Esophagus muscularis mucosa (tissue), 4 donors: ENCODE data around the gene PKMYT1.

Source experiments
- EP300 ChIP-seq: sonication (generic); formaldehyde crosslinking; IDR thresholded peaks from one replicate; pipeline ENCODE4 v1.6.1; 2017; ENCODE audit warnings: antibody characterized with exemption
- POLR2A ChIP-seq: fragments of 450-650 bp; IDR thresholded peaks from one replicate; pipeline ENCODE4 v1.6.1; 2017; ENCODE audit warnings: antibody characterized with exemption, moderate library complexity, mild to moderate bottlenecking, low read depth
- POLR2AphosphoS5 ChIP-seq, 2 donors: sonication (generic); formaldehyde crosslinking; IDR thresholded peaks; one replicate each; pipeline ENCODE4 v1.6.1; 2017; ENCODE audit warnings: antibody characterized with exemption in 2 of 2
- TF ChIP-seq, protein P1 (sequence below), 3 experiments: fragments of 200-600 bp in 2 of 3; fragments of 450-650 bp in 1 of 3; sonication (generic) in 2 of 3; IDR thresholded peaks; one replicate each; pipeline ENCODE4 v1.5.1; 2017 to 2019; ENCODE audit warnings: antibody characterized with exemption in 3 of 3, mild to moderate bottlenecking in 2 of 3, moderate library complexity in 1 of 3

DNA sequence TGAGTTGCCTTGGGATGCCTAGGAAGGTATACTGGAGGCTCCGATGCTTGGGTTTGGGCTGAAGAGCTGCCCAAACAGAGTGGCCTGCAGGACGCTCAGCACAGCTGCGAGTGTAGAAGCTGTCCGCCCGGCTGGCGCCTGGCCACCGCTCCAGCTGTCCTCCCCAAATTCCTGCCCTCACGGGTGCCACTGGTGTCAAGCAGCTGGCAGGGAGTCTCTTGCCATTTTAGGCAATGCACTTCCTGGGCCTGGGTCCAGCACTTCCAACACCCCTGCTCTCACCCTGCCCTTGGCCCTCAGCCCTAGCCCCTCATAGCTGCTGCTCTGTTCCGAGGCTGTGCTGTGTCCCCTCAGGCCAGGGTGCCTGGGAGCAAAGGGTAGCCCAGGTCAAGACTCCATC is 5.2 kb upstream of the PKMYT1 start:
- no peak for TF ChIP-seq POLR2A
- TF ChIP-seq, protein P1, sequence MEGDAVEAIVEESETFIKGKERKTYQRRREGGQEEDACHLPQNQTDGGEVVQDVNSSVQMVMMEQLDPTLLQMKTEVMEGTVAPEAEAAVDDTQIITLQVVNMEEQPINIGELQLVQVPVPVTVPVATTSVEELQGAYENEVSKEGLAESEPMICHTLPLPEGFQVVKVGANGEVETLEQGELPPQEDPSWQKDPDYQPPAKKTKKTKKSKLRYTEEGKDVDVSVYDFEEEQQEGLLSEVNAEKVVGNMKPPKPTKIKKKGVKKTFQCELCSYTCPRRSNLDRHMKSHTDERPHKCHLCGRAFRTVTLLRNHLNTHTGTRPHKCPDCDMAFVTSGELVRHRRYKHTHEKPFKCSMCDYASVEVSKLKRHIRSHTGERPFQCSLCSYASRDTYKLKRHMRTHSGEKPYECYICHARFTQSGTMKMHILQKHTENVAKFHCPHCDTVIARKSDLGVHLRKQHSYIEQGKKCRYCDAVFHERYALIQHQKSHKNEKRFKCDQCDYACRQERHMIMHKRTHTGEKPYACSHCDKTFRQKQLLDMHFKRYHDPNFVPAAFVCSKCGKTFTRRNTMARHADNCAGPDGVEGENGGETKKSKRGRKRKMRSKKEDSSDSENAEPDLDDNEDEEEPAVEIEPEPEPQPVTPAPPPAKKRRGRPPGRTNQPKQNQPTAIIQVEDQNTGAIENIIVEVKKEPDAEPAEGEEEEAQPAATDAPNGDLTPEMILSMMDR (IDR thresholded peaks at IDR 0.05), result no peak
- no peak for TF ChIP-seq POLR2AphosphoS5 (IDR thresholded peaks at IDR 0.05)
- no peak for TF ChIP-seq EP300
